GM21576 (cell line): ENCODE measurements around the gene NUP42.
"Not testable (repeated sequence)": the region's sequence is repeated elsewhere in the genome, so short reads cannot be mapped to it uniquely, and the experiment has no call there.

Experiments used
- ATAC-seq: cut with Tn5 transposase; IDR thresholded peaks from one replicate; pipeline ENCODE4 v1.9.1; 2021; ENCODE audit warnings: mild to moderate bottlenecking, moderate library complexity; ENCODE audit not compliant: unreplicated experiment

NUP42 gene

DNA sequence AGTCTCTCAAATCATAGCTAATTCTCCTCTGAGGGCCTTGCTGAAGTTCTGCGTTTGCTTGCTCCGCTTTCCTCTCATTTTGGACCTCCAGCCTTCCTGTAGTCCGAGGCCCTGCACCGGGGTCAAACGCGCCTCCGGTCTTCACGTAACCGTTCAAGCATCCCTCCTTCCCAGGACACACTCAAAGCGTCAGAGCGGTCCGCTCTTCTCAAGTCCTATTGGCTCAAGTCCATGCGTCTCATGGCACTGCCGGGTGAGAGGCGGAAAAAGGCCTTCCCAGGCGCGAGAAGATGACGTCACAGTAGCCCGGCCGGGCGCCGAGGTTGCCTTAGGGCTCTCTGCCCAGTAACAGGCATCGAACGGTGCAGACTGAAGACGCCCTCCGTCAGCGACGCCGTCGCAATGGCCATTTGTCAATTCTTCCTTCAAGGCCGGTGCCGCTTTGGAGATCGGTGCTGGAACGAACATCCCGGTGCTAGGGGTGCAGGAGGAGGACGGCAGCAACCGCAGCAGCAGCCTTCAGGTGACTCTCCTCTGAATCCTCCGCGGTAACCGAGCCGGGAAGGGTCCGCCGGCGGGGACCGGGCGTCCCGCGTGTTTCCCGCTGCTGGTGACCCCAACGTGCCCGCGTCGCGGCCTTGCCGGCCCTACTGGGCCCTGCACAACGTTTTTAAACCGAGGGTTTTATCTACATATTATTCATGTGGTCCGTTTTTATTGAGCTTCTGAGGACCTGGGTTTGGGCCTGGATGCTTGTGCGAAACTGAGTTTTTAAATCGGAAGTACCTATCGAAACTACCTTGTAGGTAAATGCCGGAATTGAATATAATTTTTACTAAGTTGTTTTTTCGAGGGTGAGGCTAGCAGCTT is at the start of gene NUP42:
Gene NUP42 (plus strand): TSS at position 365 of the 870 bp plus-strand sequence. CDS start 38 bp downstream, at position 403.
- ATAC-seq, result peak; percentile 96

DNA sequence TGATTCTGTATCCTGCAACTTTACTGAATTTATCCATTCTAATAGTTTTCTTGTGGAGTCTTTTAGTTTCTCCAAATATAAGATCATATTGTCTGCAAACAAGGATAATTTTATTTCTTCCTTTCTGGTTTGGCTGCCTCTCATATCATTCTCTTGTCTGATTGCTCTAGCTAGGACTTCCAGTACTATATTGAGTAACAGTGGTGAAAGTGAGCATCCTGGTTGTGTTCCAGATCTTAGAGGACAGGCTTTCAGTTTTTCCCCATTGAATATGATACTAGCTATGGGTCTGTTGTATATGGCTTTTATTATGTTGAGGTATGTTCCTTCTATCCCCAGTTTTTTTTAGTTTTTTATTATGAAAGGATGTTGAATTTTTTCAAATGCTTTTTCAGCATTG is 48.1 kb upstream of the NUP42 start:
- ATAC-seq, result no peak

DNA sequence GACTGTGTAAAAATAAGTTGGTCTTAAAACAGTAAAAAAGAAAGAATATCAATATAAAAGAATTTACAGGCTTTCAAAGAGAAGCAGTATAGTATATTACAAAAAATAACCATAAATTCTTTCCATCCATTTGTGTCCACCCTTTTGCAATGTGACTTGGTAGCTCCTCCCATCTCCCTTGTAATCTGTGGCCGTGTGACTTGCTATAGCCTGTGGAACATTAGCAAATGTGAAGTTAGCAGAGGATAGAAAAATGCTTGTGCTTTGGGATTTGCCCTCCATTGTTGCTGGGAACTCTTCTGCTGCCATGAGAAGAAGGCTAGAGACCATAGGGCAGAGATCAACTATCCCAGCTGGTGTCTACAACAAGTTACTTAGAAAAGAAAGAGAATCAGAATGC is 46.1 kb upstream of the NUP42 start:
- ATAC-seq, result no peak

GRCh38 chr7:23136216-23136615 is 45.6 kb upstream of the NUP42 start:
- ATAC-seq, result no peak

DNA sequence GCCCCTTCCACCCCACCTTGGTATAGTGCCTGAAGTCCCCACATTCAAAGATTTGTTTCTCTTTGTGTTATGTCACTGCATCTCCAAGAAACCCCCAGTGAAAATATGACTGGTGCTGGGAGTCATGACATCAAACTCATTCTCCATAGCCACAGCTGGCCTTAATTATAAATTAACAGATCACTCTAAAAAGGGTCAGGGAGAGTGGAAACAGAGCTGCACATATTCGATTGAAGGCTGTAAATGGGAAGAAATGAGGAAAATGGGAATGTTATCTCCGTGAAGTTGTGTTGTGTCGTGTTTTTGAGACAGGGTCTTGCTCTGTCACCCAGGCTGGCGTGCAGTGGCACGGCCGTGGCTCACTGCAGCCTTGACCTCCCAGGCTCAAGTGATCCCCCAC is 24.2 kb upstream of the NUP42 start:
- ATAC-seq, result no peak

DNA sequence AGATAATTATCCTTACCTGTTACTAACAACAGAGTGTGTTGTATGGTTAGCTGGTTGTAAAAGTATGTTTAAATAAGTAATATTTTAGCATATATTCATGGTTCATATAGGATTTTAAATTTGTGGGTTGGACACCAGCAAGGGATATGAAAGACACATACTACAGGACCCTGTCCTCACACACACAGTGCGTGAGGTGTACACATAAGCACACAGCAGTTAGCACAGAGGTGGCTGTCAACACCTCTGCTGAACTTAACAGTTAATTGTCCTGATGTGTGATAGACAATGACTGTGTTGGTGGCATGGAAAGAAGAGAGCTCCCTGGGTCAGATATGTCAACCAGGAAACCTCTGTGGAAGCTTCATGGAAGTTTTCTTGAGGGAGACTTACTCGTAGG is 23.3 kb upstream of the NUP42 start:
- no peak for ATAC-seq

DNA sequence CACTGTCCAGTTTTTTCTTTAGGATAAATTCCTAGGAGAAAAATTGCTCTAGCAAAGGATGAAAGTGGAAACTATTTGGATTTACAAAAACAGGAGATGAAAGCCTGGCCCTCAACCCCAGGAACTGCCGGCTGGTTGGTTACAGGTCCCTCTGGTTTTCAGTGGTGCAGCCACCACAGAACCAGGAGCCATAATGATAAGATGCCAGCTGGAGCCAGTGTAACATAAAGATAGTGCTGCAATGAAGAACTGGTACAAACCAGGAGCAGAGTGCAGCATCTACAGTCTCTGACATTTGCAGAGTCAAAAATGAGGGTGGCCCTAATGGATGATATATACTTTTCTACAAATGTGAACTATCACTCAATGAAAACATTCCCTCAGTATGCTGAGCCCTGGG is 20.4 kb upstream of the NUP42 start:
- no peak for ATAC-seq

DNA sequence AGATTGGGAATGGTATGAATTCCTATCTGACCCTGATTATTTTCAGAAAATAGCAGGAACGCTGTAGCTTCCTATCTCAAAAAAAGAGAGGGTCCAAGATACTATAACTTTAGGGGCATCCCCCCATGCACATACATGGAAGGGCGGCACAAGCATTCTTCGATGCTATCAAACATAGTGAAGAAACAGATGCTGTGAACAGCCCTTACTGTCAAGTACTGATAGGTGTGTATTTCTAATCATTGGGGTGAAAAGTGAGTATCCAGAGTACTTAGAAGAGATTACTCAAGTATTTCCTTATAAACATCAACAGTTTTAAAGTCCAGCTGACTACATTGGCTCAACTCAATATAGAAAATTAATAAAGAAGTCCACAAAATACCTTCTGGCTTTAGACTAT is 17.0 kb upstream of the NUP42 start:
- ATAC-seq, result no peak

GRCh38 chr7:23165316-23165715 is 16.5 kb upstream of the NUP42 start:
- ATAC-seq, result no peak

DNA sequence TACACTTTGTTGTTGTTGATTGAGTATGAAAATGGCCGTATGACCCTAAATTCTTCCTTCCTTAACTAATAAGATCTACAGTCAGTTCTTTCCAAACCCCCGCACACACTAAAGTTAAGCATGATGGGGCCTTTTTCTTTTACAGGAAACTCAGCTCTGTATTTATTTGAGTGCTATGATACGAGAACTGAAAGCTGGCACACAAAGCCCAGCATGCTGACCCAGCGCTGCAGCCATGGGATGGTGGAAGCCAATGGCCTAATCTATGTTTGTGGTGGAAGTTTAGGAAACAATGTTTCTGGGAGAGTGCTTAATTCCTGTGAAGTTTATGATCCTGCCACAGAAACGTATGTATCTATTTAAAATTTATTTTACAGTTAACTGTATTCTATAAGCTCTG is 14.2 kb upstream of the NUP42 start:
- no peak for ATAC-seq

- no peak for ATAC-seq
Observed at GRCh38 chr7:23168111-23168885, 13.6 kb upstream of the NUP42 start.

DNA sequence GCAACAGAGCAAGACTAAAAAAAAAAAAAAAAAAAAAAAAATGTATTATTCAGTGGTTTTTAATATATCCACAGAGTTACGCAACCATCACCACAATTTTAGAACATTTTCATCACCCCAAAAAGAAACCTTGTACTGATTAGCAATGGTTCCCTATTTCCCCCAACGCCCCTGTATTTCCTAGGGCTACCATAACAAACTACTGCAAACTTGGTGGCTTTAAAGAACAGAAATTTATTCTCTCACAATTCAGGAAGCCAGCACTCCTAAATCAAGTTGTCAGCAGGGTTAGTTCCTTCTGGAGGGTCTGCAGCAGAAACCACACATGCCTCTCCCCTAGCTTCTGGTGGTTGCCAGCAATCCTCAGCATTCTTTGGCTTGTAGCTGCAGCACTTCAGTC is 5.9 kb upstream of the NUP42 start:
- no peak for ATAC-seq

- ATAC-seq, result no peak
Observed at GRCh38 chr7:23183279-23184012, 1.6 kb downstream of the NUP42 start.

DNA sequence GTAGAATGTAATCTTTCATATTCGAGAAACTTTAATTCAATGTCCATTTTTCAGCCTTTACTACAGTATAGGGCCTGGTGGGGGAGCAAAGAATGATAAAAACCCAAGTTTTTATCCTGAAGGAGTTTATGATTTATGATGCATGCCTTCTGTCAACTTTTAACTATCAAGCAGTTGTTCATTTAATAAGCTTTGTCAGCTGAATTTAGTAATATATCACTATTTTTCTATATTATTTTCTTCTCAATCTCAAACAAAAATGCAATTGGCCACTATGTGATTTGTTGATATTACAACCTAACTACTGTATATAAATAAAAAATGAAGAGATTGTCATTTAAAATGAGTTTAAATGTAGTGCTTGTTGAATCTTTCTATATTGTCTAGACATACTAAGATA is 2.4 kb downstream of the NUP42 start:
- ATAC-seq, result no peak

- no peak for ATAC-seq
Observed at GRCh38 chr7:23184709-23185359, 3.0 kb downstream of the NUP42 start.

GRCh38 chr7:23185980-23186379 is 4.1 kb downstream of the NUP42 start:
- no peak for ATAC-seq

GRCh38 chr7:23191022-23191421 is 9.2 kb downstream of the NUP42 start:
- no peak for ATAC-seq

GRCh38 chr7:23193650-23194227 is 11.9 kb downstream of the NUP42 start:
- ATAC-seq, result not testable (repeated sequence)

DNA sequence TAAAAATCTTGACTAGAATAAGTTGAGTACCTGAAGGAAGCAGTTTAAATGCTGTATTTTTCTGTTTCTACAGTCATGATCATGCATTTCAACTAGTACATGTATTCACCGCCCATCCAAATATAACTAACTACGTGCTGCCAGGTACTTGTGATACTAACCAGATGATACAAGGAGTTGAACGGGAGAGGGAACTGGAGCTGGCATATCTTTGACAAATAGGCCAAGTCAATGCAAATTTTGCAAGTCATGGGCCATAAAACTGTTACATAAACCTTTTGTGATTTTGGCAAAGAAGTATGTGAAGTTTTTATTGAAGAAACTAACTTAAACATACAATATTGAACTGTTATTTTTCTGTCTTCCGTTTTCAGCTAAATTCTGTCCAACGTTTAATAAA is 14.5 kb downstream of the NUP42 start:
- no peak for ATAC-seq

DNA sequence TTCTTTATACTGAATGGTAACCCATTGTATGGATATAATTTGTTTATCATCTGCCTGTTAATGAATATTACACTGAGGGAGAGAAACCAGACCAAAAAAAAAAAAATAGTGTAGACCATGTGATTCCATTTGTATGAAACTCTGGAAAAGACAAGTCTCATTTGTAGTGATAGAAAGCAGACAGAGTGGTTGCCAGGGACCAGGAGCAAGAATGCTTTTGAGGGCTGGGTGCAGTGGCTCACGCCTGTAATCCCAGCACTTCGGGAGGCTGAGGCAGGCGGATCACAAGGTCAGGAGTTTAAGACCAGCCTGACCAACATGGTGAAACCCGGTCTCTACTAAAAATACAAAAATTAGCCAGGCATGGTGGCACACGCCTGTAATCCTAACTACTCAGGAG is 15.9 kb downstream of the NUP42 start:
- ATAC-seq, result not testable (repeated sequence)

DNA sequence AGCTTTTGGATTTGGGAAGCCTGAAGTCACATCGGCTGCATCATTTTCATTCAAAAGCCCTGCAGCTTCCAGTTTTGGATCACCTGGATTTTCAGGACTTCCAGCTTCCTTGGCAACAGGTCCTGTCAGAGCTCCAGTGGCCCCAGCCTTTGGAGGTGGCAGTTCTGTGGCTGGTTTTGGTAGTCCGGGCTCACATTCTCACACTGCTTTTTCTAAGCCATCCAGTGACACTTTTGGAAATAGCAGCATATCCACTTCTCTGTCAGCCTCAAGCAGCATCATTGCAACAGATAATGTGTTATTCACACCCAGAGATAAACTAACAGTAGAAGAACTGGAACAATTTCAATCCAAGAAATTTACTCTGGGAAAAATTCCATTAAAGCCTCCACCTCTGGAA is 18.5 kb downstream of the NUP42 start:
- no peak for ATAC-seq
